AG10803 (cell line): ENCODE results near the gene SPNS2.

Source experiments
- DNase-seq: peaks from one replicate; pipeline ENCODE4 v3.0.0; 2010; ENCODE audit warnings: low read depth
- H3K4me3 ChIP-seq: 2 replicates; pipeline ENCODE4 v1.5.1; 2011; ENCODE audit warnings: mild to moderate bottlenecking, low read length, control low read depth
- TF ChIP-seq, protein P1 (sequence below): conservative IDR thresholded peaks from 2 replicates; pipeline ENCODE4 v1.5.1; 2011; ENCODE audit warnings: mild to moderate bottlenecking, low read length, control low read depth, inconsistent platforms

SPNS2 gene

GRCh38 chr17:4583782-4584100, 85.1 kb downstream of the SPNS2 start:
- TF ChIP-seq, protein P1, sequence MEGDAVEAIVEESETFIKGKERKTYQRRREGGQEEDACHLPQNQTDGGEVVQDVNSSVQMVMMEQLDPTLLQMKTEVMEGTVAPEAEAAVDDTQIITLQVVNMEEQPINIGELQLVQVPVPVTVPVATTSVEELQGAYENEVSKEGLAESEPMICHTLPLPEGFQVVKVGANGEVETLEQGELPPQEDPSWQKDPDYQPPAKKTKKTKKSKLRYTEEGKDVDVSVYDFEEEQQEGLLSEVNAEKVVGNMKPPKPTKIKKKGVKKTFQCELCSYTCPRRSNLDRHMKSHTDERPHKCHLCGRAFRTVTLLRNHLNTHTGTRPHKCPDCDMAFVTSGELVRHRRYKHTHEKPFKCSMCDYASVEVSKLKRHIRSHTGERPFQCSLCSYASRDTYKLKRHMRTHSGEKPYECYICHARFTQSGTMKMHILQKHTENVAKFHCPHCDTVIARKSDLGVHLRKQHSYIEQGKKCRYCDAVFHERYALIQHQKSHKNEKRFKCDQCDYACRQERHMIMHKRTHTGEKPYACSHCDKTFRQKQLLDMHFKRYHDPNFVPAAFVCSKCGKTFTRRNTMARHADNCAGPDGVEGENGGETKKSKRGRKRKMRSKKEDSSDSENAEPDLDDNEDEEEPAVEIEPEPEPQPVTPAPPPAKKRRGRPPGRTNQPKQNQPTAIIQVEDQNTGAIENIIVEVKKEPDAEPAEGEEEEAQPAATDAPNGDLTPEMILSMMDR, result peak; percentile 19; the same call in 1 of the 2 replicates
- no peak for DNase-seq
- H3K4me3 ChIP-seq, result no peak overlapping the region

GRCh38 chr17:4584101-4584916, 85.6 kb downstream of the SPNS2 start, which contains the start of gene SMTNL2:
Gene SMTNL2 (plus strand): TSS chr17:4584529. CDS start chr17:4584606, 77 bp downstream.
- no peak within 1 kb of the TSS for H3K4me3 ChIP-seq
- no peak for DNase-seq
- TF ChIP-seq, protein P1, result no peak

- TF ChIP-seq, protein P1, result no peak
- DNase-seq, result no peak
- no peak overlapping the region for H3K4me3 ChIP-seq
These were observed 86.4 kb downstream of the SPNS2 start for GRCh38 chr17:4584917-4585637.

GRCh38 chr17:4585638-4585994, 86.9 kb downstream of the SPNS2 start:
- TF ChIP-seq, protein P1, result no peak
- DNase-seq, result no peak
- no peak overlapping the region for H3K4me3 ChIP-seq

- no peak for DNase-seq
- TF ChIP-seq, protein P1, result no peak
- H3K4me3 ChIP-seq, result no peak overlapping the region
These were observed 87.4 kb downstream of the SPNS2 start for GRCh38 chr17:4586043-4586442.

- no peak for DNase-seq
- TF ChIP-seq, protein P1, result no peak
These were observed 88.5 kb downstream of the SPNS2 start for GRCh38 chr17:4587195-4587594.

DNA sequence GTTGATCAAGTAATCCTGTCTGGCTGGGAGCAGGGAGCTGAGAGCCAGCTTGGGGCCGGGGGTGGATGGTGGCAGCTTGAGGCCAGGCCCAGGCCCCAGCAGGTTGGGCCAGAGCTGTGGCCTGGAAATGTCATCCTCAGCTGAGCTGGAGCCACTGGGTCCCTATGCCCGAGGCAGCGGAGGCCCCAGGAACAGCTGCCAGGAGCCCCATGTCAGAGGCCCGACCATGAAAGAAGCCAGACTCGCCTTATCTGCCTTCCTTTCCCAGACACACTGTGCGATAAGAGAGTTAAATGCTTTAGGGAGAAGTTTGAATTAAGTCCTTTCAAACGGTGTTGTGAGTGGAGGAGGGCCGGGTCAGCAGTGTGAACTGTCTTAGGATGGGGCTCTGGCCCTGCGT, 89.1 kb downstream of the SPNS2 start:
- TF ChIP-seq, protein P1, result no peak
- DNase-seq, result no peak
- H3K4me3 ChIP-seq, result no peak overlapping the region

More at GRCh38 chr17:4587195-4587594, 88.5 kb downstream of the SPNS2 start:
- no peak overlapping the region for H3K4me3 ChIP-seq
